Right atrium auricular region (tissue), 2 donors: ENCODE data around the gene NTNG2. TPM values are rescaled to one million over a fixed set of nuclear protein-coding genes. Genes with fewer than 3 reads are reported as not detected.
A peak's percentile ranks its signal among the peaks of the same experiment; 100 is the strongest.
"Not testable (repeated sequence)": the region's sequence is repeated elsewhere in the genome, so short reads cannot be mapped to it uniquely, and the experiment has no call there.

ENCODE experiments used
- DNase-seq: peaks from one replicate; pipeline ENCODE4 v3.0.0-alpha.2; 2019; ENCODE audit warnings: low spot score
- H3K27ac ChIP-seq, 2 donors: fragments of 200-600 bp; sonication (generic); 1 replicate in 1 of 2; 2 replicates in 1 of 2; pipeline ENCODE4 v1.5.1; 2016 to 2019
- H3K27me3 ChIP-seq, 2 donors: fragments of 200-600 bp; sonication (generic); one replicate each; pipeline versions ENCODE4 v1.5.1 to v1.6.0; 2017 to 2019
- H3K36me3 ChIP-seq: fragments of 200-600 bp; sonication (generic); one replicate; pipeline ENCODE4 v1.5.1; 2016
- H3K4me1 ChIP-seq, 2 donors: fragments of 200-600 bp; sonication (generic); one replicate each; pipeline versions ENCODE4 v1.5.1 to v1.6.0; 2017 to 2019
- H3K4me3 ChIP-seq, 2 donors: fragments of 200-600 bp; sonication (generic); 1 replicate in 1 of 2; 2 replicates in 1 of 2; pipeline ENCODE4 v1.5.1; 2017 to 2019; ENCODE audit warnings: mild to moderate bottlenecking in 1 of 2, moderate library complexity in 1 of 2
- H3K9me3 ChIP-seq, 2 donors: fragments of 200-600 bp; sonication (generic); one replicate each; pipeline ENCODE4 v1.5.1; 2019
- CTCF ChIP-seq, 2 donors: fragments of 200-600 bp; sonication (generic); IDR thresholded peaks; one replicate each; pipeline ENCODE4 v1.5.1; 2019; ENCODE audit warnings: antibody characterized with exemption in 2 of 2
- total RNA-seq, 2 donors: library from RNA; depleted of rRNA; stranded (reverse); fragments of >200 nt; gene quantifications; one replicate each; pipeline ENCODE4 v1.1.0, GENCODE V29; 2016

The NTNG2 gene
- total RNA-seq, 2 donors from 2014 or later: 5.2 to 16.9 TPM

- no peak for DNase-seq
- Histone ChIP-seq H3K27ac (peak overlapping the region; percentile 70 to 79), H3K36me3 (peaks cover 47% of the 10 kb centered on the region)
These were observed 105.8 kb downstream of the NTNG2 start for GRCh38 chr9:132267660-132268059.

GRCh38 chr9:132268725-132269352 is 107.0 kb downstream of the NTNG2 start:
- Histone ChIP-seq H3K4me1 (peaks cover 0 to 17% of the 10 kb centered on the region in 2 donors), H3K27me3 (no peaks in the 10 kb centered on the region), H3K9me3 (no peaks in the 10 kb centered on the region), H3K36me3 (peaks cover 51% of the 10 kb centered on the region), H3K4me3 (no peak overlapping the region), H3K27ac (peak overlapping the region; percentile 51 to 79)
- peak; percentile 83 to 90 for TF ChIP-seq CTCF (IDR thresholded peaks at IDR 0.05)
- DNase-seq: peak; percentile 79

More at GRCh38 chr9:132267660-132268059, 105.8 kb downstream of the NTNG2 start:
- peaks cover 0 to 17% of the 10 kb centered on the region in 2 donors for H3K4me1 ChIP-seq
- no peaks in the 10 kb centered on the region for H3K27me3 ChIP-seq
- no peaks in the 10 kb centered on the region for H3K9me3 ChIP-seq
- no peak for TF ChIP-seq CTCF (IDR thresholded peaks at IDR 0.05)
- no peak overlapping the region for H3K4me3 ChIP-seq

GRCh38 chr9:132269704-132270516 is 108.1 kb downstream of the NTNG2 start:
- H3K36me3 ChIP-seq: peaks cover 55% of the 10 kb centered on the region
- not testable (repeated sequence) for DNase-seq, H3K9me3 ChIP-seq, H3K4me3 ChIP-seq, H3K27me3 ChIP-seq
- peaks cover 0 to 17% of the 10 kb centered on the region in 2 donors for H3K4me1 ChIP-seq
- peak overlapping the region; percentile 51 to 79 for H3K27ac ChIP-seq

- H3K4me1 ChIP-seq: no peaks in the 10 kb centered on the region
- peaks cover 97% of the 10 kb centered on the region for H3K36me3 ChIP-seq
These were observed 113.0 kb downstream of the NTNG2 start for GRCh38 chr9:132274861-132275260.

GRCh38 chr9:132283165-132283564 is 121.3 kb downstream of the NTNG2 start:
- Histone ChIP-seq H3K36me3 (peaks cover 100% of the 10 kb centered on the region), H3K27me3 (no peaks in the 10 kb centered on the region), H3K27ac (no peak overlapping the region), H3K9me3 (no peaks in the 10 kb centered on the region), H3K4me1 (peaks cover 0 to 5% of the 10 kb centered on the region in 2 donors), H3K4me3 (no peak overlapping the region)
- no peak for DNase-seq
- TF ChIP-seq CTCF (IDR thresholded peaks at IDR 0.05): no peak

More at GRCh38 chr9:132274861-132275260, 113.0 kb downstream of the NTNG2 start:
- no peak for TF ChIP-seq CTCF (IDR thresholded peaks at IDR 0.05)
- no peaks in the 10 kb centered on the region for H3K27me3 ChIP-seq
- no peak overlapping the region for H3K4me3 ChIP-seq
- no peak for DNase-seq
- H3K9me3 ChIP-seq: no peaks in the 10 kb centered on the region
- no peak overlapping the region for H3K27ac ChIP-seq

GRCh38 chr9:132283863-132284262 is 122.0 kb downstream of the NTNG2 start:
- Histone ChIP-seq H3K9me3 (no peaks in the 10 kb centered on the region), H3K4me1 (peaks cover 0 to 10% of the 10 kb centered on the region in 2 donors), H3K36me3 (peaks cover 96% of the 10 kb centered on the region), H3K27me3 (no peaks in the 10 kb centered on the region), H3K4me3 (no peak overlapping the region), H3K27ac (no peak overlapping the region)
- no peak for DNase-seq
- no peak for TF ChIP-seq CTCF (IDR thresholded peaks at IDR 0.05)
